Cardiac fibroblast (primary cell): Measurements from ENCODE around the gene ZBTB21.

ENCODE experiments used
- DNase-seq, 2 donors: peaks; one replicate each; pipeline versions ENCODE4 v3.0.0 to v3.0.0-alpha.2; 2010; ENCODE audit warnings: low read depth in 2 of 2
- H3K4me3 ChIP-seq, 2 donors: replicated peaks in 1 of 2; 1 replicate in 1 of 2; 2 replicates in 1 of 2; pipeline ENCODE4 v1.5.1; 2011; ENCODE audit warnings: low read depth in 2 of 2, low read length in 2 of 2, mild to moderate bottlenecking in 2 of 2, moderate library complexity in 1 of 2
- TF ChIP-seq, protein P1 (sequence below): IDR thresholded peaks from one replicate; pipeline ENCODE4 v1.5.1; 2011; ENCODE audit warnings: low read depth, mild to moderate bottlenecking, low read length, inconsistent platforms

Gene ZBTB21

DNA sequence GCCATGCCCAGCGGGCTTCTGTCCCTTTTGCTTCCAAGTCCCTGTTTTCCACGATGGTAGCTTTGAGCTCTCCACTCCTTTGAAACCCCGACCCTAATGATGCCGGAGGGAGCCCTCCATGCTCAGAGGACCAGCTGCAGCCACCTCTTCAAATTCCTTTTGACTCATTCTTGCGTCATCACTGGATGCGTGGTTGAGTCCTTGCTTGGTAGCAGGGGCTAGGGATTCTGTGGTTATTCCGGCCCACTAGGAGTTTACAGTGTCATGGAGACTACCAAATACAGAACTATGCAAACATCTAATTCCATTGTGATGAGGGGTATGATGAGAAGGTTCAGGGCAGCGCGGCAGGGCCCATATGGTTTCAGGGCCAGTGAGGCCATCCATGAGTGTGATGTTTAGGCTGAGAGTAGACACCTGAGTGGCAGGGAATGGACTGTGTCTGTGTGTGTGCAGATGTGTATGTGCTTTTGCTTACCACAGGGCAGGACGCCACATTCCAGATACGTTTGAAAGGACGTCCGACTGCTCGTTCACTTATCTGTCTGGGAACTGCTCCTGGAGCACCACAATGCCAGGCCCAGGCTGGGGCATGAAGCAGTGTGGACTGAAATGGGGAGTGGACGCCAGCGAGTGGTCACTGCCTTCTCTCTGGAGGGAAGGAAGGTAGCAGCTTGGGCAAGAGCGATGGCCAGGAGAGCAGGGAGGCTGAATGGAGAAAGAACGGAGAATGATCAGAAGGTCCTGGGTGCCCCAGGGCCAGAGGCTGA, 30.4 kb upstream of the ZBTB21 start:
- peak; percentile 95 to 100 for DNase-seq
- TF ChIP-seq, protein P1, sequence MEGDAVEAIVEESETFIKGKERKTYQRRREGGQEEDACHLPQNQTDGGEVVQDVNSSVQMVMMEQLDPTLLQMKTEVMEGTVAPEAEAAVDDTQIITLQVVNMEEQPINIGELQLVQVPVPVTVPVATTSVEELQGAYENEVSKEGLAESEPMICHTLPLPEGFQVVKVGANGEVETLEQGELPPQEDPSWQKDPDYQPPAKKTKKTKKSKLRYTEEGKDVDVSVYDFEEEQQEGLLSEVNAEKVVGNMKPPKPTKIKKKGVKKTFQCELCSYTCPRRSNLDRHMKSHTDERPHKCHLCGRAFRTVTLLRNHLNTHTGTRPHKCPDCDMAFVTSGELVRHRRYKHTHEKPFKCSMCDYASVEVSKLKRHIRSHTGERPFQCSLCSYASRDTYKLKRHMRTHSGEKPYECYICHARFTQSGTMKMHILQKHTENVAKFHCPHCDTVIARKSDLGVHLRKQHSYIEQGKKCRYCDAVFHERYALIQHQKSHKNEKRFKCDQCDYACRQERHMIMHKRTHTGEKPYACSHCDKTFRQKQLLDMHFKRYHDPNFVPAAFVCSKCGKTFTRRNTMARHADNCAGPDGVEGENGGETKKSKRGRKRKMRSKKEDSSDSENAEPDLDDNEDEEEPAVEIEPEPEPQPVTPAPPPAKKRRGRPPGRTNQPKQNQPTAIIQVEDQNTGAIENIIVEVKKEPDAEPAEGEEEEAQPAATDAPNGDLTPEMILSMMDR, result no peak
- H3K4me3 ChIP-seq, result no peak overlapping the region

DNA sequence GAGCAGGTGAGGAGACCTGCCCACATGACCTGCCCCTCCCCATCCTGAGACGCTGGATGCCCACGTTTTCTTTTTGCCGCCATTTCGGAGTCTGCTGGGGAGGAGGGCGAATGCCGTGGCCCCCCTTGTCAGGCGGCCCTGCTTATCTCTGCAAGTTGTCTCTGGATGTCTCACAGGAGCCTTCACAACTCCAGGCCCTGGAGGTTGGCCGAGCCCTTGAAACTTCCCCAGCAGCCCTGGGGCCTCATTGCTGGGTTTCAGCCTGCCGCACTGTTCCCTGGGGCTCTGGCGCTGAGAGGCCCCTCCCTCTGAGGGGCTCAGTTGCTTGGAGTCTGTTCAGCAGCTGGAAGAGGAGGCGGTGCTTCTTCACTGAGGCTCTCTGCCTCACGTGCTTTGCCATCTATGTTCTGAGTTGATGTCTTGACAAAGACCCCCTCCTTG, 29.8 kb upstream of the ZBTB21 start:
- peak; percentile 71 for DNase-seq
- no peak overlapping the region for H3K4me3 ChIP-seq
- TF ChIP-seq, protein P1, result no peak

DNA sequence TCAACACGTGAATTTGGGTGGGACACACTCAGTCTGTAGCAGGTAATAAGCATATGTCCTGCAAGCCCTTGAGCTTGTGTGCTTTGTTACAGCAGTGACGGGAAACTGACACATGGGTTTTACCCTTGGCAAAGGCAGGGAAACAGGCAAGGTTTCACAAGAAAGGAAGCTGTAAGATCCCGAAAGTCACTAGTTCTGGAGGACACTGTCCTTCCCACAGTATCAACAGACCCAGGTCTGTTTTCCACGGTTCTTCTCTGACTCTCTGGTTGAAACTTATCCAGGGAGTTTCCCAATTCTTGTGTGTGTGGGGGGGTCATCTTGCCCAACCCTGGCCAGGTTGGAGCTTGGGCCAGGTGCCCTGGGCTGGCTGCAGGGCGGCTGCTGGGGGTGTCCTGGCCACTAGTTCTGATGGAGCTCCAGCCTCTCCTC, 29.3 kb upstream of the ZBTB21 start:
- TF ChIP-seq, protein P1, result no peak
- peak; percentile 60 to 83 for DNase-seq
- no peak overlapping the region for H3K4me3 ChIP-seq

DNA sequence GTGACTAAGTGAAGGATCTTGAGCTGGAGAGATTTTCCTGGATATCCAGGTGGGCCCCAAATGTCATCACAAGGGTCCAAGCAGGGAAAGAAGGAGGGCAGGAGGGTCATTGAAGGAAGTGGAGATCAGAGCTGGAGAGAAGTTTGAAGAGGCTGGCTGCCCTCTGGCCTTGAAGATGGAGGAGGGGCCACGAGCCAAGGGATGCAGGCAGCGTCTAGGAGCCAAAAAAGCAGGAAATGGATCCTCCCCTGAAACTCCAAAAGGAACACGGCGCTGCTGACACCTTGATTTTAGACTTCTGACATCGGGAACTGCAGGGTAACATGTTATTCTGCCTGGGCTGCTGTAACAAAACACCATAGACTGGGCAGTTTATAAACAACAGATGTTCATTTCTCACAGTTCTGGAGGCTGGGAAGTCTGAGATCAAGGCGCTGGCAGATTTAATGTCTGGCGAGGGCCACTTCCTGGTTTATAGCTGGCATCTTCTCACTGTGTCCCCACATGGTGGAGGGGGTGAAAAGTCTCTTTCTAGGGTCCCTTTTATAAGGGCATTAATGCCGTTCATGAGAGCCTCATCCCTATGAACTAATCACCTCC, 28.8 kb upstream of the ZBTB21 start:
- peak; percentile 5 to 17 for DNase-seq
- no peak overlapping the region for H3K4me3 ChIP-seq
- TF ChIP-seq, protein P1, result no peak

DNA sequence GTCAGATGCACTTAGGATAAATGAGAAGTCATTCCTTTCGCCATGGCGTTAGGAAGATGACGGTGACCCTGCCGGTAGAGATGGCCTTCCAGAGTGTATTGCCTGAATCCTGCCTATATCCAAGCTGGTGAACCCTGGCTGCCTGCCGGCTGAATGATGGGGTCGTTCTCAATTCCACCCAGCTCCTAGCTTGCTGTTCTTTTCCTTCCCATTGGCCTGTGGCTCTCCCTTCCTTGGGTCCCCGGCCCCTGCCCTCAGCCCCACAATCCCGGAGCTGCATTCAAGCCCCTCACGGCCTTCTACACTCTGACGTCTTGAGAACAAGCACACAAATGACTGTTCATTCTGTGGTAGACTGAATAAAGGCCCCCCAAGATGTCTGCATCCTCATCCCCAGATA, 28.2 kb upstream of the ZBTB21 start:
- TF ChIP-seq, protein P1, result no peak
- no peak for DNase-seq
- no peak overlapping the region for H3K4me3 ChIP-seq

DNA sequence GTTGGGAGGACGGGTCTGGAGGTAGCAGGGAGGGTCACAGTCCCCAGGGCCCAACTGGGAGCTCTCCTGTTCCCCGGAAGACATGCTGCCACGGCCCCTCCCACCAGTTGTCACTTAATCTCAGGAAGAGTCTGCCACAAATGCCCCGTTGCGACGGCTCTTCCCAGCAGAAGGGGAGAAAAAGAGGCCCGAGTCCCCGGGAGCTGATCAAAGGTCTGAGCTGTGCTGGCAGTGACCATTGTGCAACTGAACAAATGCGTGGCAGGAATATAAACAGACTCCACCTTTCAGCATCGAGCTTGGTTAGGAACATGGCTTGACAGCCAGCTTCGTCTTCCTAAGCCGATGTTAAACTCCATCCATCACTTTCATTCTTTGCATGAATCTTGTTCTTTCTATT, 27.8 kb upstream of the ZBTB21 start:
- TF ChIP-seq, protein P1, result no peak
- DNase-seq, result no peak
- H3K4me3 ChIP-seq, result no peak overlapping the region

DNA sequence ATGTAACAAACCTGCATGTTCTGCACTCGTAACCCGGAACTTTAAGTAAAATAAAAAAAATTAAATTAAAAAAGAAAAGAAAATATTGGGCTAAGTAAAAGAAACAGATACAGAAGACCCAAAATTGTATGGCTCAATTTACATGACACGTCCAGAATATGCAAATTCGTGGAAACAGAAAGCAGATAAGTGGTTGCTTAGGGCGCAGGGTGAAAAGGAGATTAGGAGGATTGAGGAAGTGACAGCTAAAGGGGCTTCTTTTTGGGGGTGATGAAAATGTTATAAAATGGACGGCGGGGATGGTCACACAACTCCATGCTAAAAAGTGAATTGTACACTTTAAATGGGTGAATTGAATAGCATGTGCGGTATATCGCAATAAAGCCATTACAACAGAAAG, 27.4 kb upstream of the ZBTB21 start:
- TF ChIP-seq, protein P1, result no peak
- DNase-seq, result no peak
- H3K4me3 ChIP-seq, result no peak overlapping the region
